ENCODE data around the gene ZMYND15.
A peak's percentile ranks its signal among the peaks of the same experiment; 100 is the strongest.

ZMYND15 gene

GRCh38 chr17:4744999-4745969 is 5.7 kb downstream of the ZMYND15 start:
- DNase-seq: no peak

- DNase-seq: no peak
Observed at GRCh38 chr17:4747847-4748246, 8.2 kb downstream of the ZMYND15 start.

GRCh38 chr17:4748686-4749085 is 9.1 kb downstream of the ZMYND15 start:
- no peak for DNase-seq

GRCh38 chr17:4750606-4751005 is 11.0 kb downstream of the ZMYND15 start:
- no peak for DNase-seq

GRCh38 chr17:4751932-4752331 is 12.3 kb downstream of the ZMYND15 start:
- DNase-seq: no peak

- no peak for DNase-seq
Observed at GRCh38 chr17:4753392-4753791, 13.8 kb downstream of the ZMYND15 start.

GRCh38 chr17:4759776-4760236 is 20.2 kb downstream of the ZMYND15 start:
- no peak for DNase-seq

GRCh38 chr17:4764595-4764994 is 25.0 kb downstream of the ZMYND15 start:
- no peak for DNase-seq

- no peak for DNase-seq
Observed at GRCh38 chr17:4766201-4766600, 26.6 kb downstream of the ZMYND15 start.

GRCh38 chr17:4766723-4767122 is 27.1 kb downstream of the ZMYND15 start:
- no peak for DNase-seq

- DNase-seq: no peak
Observed at GRCh38 chr17:4768298-4768697, 28.7 kb downstream of the ZMYND15 start.

- no peak for DNase-seq
Observed at GRCh38 chr17:4769628-4770027, 30.0 kb downstream of the ZMYND15 start.

GRCh38 chr17:4771519-4772234 is 32.0 kb downstream of the ZMYND15 start, which contains the start of gene TM4SF5:
TSS of gene TM4SF5 (plus strand) at chr17:4771886. CDS start at chr17:4771923, 37 bp downstream.
- no peak for DNase-seq

GRCh38 chr17:4772235-4772613 is 32.6 kb downstream of the ZMYND15 start:
- DNase-seq: no peak

- DNase-seq: no peak
Observed at GRCh38 chr17:4777969-4778760, 38.5 kb downstream of the ZMYND15 start.

GRCh38 chr17:4780325-4780955 is 40.8 kb downstream of the ZMYND15 start:
- DNase-seq: no peak

GRCh38 chr17:4782652-4783051 is 43.0 kb downstream of the ZMYND15 start:
- DNase-seq: peak; percentile 31

GRCh38 chr17:4785311-4786105 is 45.9 kb downstream of the ZMYND15 start:
- DNase-seq: peak; percentile 29

GRCh38 chr17:4786106-4786511 is 46.5 kb downstream of the ZMYND15 start, which contains the start of gene VMO1:
TSS of gene VMO1 (minus strand) at chr17:4786364. CDS start at chr17:4786352, 12 bp downstream.
- peak; percentile 29 for DNase-seq

GRCh38 chr17:4786516-4786915 is 46.9 kb downstream of the ZMYND15 start:
- no peak for DNase-seq

GRCh38 chr17:4788159-4788806 is 48.6 kb downstream of the ZMYND15 start:
- DNase-seq: no peak

Data from stimulated activated CD4-positive, alpha-beta T cell treated with anti-CD3 and anti-CD28 coated beads, Interleukin-15, amount 100 ng/mL, for 24 hours (primary cell).